RWPE2 (cell line): ENCODE data around the gene THEM5.

ENCODE experiments used
- ATAC-seq: fragments of 200-7000 bp; cut with Tn5 transposase; 3 replicates; pipeline ENCODE4 v1.9.1; 2021; ENCODE audit warnings: low read depth
- DNase-seq: peaks from one replicate; pipeline ENCODE4 v3.0.0-alpha.2; 2020; ENCODE audit warnings: low spot score
- H3K27ac ChIP-seq: fragments of 450-650 bp; 2 replicates; pipeline ENCODE4 v1.5.1; 2017; ENCODE audit warnings: mild to moderate bottlenecking; ENCODE audit not compliant: poor library complexity, severe bottlenecking
- H3K27me3 ChIP-seq: fragments of 250-450 bp; sonication (Bioruptor Pico); 2 replicates; pipeline ENCODE4 v1.5.1; 2021; ENCODE audit warnings: mild to moderate bottlenecking, moderate library complexity; ENCODE audit not compliant: insufficient read depth, poor library complexity, severe bottlenecking
- H3K36me3 ChIP-seq: fragments of 250-450 bp; sonication (Bioruptor Pico); 2 replicates; pipeline ENCODE4 v1.5.1; 2020; ENCODE audit warnings: low read depth, mild to moderate bottlenecking, moderate library complexity
- H3K4me1 ChIP-seq: fragments of 250-450 bp; sonication (Bioruptor Pico); 2 replicates; pipeline ENCODE4 v1.5.1; 2021; ENCODE audit warnings: mild to moderate bottlenecking, moderate library complexity; ENCODE audit not compliant: insufficient read depth, poor library complexity, severe bottlenecking
- H3K4me3 ChIP-seq: fragments of 250-450 bp; sonication (Bioruptor Pico); 2 replicates; pipeline ENCODE4 v1.5.1; 2021; ENCODE audit warnings: mild to moderate bottlenecking, moderate library complexity; ENCODE audit not compliant: severe bottlenecking
- H3K9me3 ChIP-seq: fragments of 250-450 bp; sonication (Bioruptor Pico); 2 replicates; pipeline ENCODE4 v1.5.1; 2021; ENCODE audit warnings: mild to moderate bottlenecking, moderate library complexity; ENCODE audit not compliant: severe bottlenecking
- TF ChIP-seq, protein P1 (sequence below): fragments of 450-650 bp; IDR thresholded peaks from one replicate; pipeline ENCODE4 v1.5.1; 2017; ENCODE audit warnings: mild to moderate bottlenecking, moderate library complexity; ENCODE audit not compliant: poor library complexity, severe bottlenecking

THEM5 gene

DNA sequence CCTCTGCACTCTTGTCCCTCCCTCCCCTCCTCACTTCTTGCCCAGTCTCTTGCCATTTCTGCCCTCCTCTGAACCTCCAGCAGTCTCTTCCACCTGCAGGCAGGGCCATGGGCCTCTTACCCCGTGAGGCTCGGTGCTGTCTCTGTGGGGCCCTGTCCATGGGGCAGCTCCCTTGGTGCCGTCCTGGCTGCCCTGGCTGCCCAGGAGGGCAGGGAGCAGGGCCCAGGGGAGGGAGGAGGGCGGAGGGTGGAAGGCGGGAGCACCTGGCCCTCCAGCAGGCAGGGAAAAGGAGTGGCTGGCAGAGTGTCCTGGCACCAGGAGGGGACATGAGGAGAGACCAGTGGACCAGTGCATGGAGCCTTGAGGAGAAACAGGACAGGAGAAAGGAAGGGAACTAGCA, 21.9 kb downstream of the THEM5 start, which contains the start of gene RORC:
Gene RORC (minus strand): TSS at position 198 of the 400 bp plus-strand sequence. CDS start 38 bp downstream, at position 160.
- TF ChIP-seq, protein P1, sequence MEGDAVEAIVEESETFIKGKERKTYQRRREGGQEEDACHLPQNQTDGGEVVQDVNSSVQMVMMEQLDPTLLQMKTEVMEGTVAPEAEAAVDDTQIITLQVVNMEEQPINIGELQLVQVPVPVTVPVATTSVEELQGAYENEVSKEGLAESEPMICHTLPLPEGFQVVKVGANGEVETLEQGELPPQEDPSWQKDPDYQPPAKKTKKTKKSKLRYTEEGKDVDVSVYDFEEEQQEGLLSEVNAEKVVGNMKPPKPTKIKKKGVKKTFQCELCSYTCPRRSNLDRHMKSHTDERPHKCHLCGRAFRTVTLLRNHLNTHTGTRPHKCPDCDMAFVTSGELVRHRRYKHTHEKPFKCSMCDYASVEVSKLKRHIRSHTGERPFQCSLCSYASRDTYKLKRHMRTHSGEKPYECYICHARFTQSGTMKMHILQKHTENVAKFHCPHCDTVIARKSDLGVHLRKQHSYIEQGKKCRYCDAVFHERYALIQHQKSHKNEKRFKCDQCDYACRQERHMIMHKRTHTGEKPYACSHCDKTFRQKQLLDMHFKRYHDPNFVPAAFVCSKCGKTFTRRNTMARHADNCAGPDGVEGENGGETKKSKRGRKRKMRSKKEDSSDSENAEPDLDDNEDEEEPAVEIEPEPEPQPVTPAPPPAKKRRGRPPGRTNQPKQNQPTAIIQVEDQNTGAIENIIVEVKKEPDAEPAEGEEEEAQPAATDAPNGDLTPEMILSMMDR, result no peak
- Histone ChIP-seq H3K4me3 (peak within 1 kb of the TSS; percentile 20), H3K27ac (no peak within 1 kb of the TSS), H3K27me3 (no peaks in the 10 kb centered on the region), H3K36me3 (no peaks in the 10 kb centered on the region), H3K9me3 (no peaks in the 10 kb centered on the region), H3K4me1 (peaks cover 31% of the 10 kb centered on the region)
- no peak for ATAC-seq
- no peak for DNase-seq

DNA sequence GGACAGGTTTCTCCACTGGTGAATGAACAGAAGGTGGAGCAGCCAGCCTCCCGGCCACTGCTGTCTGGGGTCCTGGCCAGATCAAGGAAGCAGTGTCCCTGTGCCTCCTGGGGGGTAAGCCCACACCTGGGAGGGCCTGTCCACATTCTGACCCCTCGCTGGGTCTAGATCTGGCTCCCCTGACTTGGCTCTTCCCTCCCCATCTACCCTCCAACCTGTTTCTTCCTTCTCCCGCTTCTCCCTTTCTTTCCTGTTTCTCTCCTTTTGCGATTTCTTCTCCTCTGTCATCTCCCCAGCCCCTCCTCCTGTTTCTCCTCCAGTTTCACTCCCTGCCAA, 22.3 kb downstream of the THEM5 start:
- TF ChIP-seq, protein P1, result no peak
- H3K36me3 ChIP-seq, result no peaks in the 10 kb centered on the region
- ATAC-seq, result no peak
- H3K4me3 ChIP-seq, result peak overlapping the region; percentile 20
- no peak overlapping the region for H3K27ac ChIP-seq
- H3K9me3 ChIP-seq, result no peaks in the 10 kb centered on the region
- peaks cover 29% of the 10 kb centered on the region for H3K4me1 ChIP-seq
- H3K27me3 ChIP-seq, result no peaks in the 10 kb centered on the region
- no peak for DNase-seq

DNA sequence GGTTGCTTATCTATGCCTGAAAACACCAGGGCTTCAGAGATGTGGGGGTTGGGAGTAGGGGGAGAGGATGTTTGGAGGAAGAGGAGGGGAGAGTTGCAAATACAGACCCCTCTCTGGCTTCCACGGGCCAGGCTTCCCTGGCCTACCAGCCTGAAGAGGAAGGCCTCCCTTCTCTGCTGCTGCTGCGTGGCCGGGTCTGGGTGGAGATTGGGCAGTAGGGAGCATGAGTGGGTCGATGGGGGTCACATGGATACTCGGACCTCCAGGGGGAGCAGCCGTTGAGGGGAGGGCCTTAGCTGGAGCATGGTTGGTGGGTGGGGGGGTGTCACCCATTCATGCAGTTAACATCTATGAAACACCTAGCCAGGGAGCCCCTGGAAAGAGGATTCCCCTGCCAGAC, 23.5 kb downstream of the THEM5 start:
- Histone ChIP-seq H3K4me3 (no peak overlapping the region), H3K27me3 (no peaks in the 10 kb centered on the region), H3K9me3 (no peaks in the 10 kb centered on the region), H3K36me3 (no peaks in the 10 kb centered on the region), H3K4me1 (peaks cover 24% of the 10 kb centered on the region), H3K27ac (no peak overlapping the region)
- ATAC-seq, result no peak
- TF ChIP-seq, protein P1, result no peak
- DNase-seq, result no peak

DNA sequence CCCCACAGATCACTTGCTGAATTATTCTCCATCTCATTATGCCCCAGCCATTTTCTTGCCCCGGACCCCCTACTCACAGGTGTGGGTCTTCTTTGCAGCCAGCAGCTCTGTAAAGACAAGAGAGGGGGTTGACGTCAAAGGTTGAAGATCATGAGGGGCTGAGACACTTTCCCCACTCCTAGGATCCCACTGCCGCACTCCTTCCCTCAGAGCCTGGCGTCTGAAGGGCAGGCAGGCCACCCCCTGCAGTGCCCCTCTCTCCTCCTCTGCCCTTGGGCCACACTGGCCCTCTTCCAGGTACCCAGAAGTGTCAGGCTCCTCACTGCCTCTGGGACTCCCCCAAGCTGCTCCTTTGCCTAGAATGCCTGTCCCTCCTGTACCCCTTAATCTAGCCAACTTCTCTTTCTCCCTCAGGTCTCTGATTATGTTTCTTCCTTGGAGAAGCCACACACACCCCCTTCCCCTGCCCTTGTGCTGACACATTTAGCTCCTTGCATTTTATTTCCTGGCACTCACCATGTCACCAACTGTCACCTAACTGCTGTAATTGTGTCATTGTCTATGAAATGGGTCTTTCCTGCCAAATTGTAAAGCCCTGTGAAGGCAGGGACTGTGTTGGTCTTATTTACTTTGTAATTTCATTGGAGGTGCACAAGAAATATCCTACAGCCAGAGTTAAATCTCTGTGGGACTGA, 24.0 kb downstream of the THEM5 start:
- Histone ChIP-seq H3K4me3 (no peak overlapping the region), H3K27ac (no peak overlapping the region), H3K36me3 (no peaks in the 10 kb centered on the region), H3K27me3 (no peaks in the 10 kb centered on the region), H3K4me1 (peaks cover 24% of the 10 kb centered on the region), H3K9me3 (no peaks in the 10 kb centered on the region)
- no peak for ATAC-seq
- TF ChIP-seq, protein P1, result no peak
- no peak for DNase-seq

DNA sequence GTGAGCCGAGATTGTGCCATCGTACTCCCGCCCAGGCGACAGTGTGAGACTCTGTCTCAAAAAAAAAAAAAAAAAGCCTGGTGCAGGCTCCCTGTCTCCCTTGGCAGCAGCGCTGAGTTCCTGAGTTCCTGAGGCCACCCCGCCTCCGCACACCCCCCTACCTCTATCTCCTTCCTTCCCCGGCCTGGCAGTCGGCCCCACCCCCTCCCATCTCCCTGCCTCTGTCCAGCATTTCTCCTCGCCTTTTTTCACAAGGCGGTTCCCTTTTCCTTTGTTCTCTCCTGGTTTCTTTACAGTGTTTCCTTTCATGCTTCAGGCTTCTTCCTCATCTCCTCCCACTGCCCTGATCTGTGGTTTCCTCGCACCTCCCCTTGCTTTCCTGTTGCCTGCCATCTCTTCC, 24.6 kb downstream of the THEM5 start:
- H3K27ac ChIP-seq, result no peak overlapping the region
- H3K4me3 ChIP-seq, result no peak overlapping the region
- H3K36me3 ChIP-seq, result no peaks in the 10 kb centered on the region
- H3K4me1 ChIP-seq, result peaks cover 24% of the 10 kb centered on the region
- ATAC-seq, result peak; percentile 38
- TF ChIP-seq, protein P1, result no peak
- no peaks in the 10 kb centered on the region for H3K27me3 ChIP-seq
- no peak for DNase-seq
- no peaks in the 10 kb centered on the region for H3K9me3 ChIP-seq
